GM10847 (cell line): ENCODE results near the gene AIG1.

Experiments
- POLR2A ChIP-seq: IDR thresholded peaks from 2 replicates; pipeline ENCODE4 v1.6.1; 2011; ENCODE audit not compliant: insufficient read length; ENCODE audit errors: extremely low read depth

AIG1 gene

GRCh38 chr6:143110572-143110971 lies 49.9 kb downstream of the AIG1 start:
- TF ChIP-seq POLR2A, result no peak

- no peak for TF ChIP-seq POLR2A
Measured at GRCh38 chr6:143110996-143111395, 50.3 kb downstream of the AIG1 start.

- no peak for TF ChIP-seq POLR2A
Measured at GRCh38 chr6:143111443-143111842, 50.8 kb downstream of the AIG1 start.

GRCh38 chr6:143112084-143112768 lies 51.5 kb downstream of the AIG1 start:
- no peak for TF ChIP-seq POLR2A

- no peak for TF ChIP-seq POLR2A
Measured at GRCh38 chr6:143112837-143113236, 52.1 kb downstream of the AIG1 start.

GRCh38 chr6:143115728-143116127 lies 55.0 kb downstream of the AIG1 start:
- no peak for TF ChIP-seq POLR2A

- TF ChIP-seq POLR2A, result no peak
Measured at GRCh38 chr6:143117108-143117507, 56.4 kb downstream of the AIG1 start.

GRCh38 chr6:143119260-143119659 lies 58.6 kb downstream of the AIG1 start:
- TF ChIP-seq POLR2A, result no peak

- TF ChIP-seq POLR2A, result no peak
Measured at GRCh38 chr6:143123081-143123480, 62.4 kb downstream of the AIG1 start.

GRCh38 chr6:143123941-143124340 lies 63.3 kb downstream of the AIG1 start:
- no peak for TF ChIP-seq POLR2A

- no peak for TF ChIP-seq POLR2A
Measured at GRCh38 chr6:143125455-143125854, 64.8 kb downstream of the AIG1 start.

GRCh38 chr6:143125864-143126573 lies 65.3 kb downstream of the AIG1 start:
- no peak for TF ChIP-seq POLR2A

- no peak for TF ChIP-seq POLR2A
Measured at GRCh38 chr6:143126574-143126941, 65.9 kb downstream of the AIG1 start.

GRCh38 chr6:143127941-143128680 lies 67.4 kb downstream of the AIG1 start:
- TF ChIP-seq POLR2A, result no peak

- no peak for TF ChIP-seq POLR2A
Measured at GRCh38 chr6:143128681-143129015, 68.0 kb downstream of the AIG1 start.

- no peak for TF ChIP-seq POLR2A
Measured at GRCh38 chr6:143130928-143131327, 70.2 kb downstream of the AIG1 start.
